Right lobe of liver (tissue), 4 donors: ENCODE results near the gene COPB1.

Source experiments
- POLR2A ChIP-seq: fragments of 450-650 bp; IDR thresholded peaks from one replicate; pipeline ENCODE4 v1.6.1; 2017; ENCODE audit warnings: antibody characterized with exemption, mild to moderate bottlenecking
- TF ChIP-seq, protein P1 (sequence below), 4 donors: fragments of 200-600 bp in 3 of 4; fragments of 450-650 bp in 1 of 4; IDR thresholded peaks; one replicate each; pipeline versions ENCODE4 v1.5.1 to v1.8.0; 2016 to 2022; ENCODE audit warnings: antibody characterized with exemption in 4 of 4, mild to moderate bottlenecking in 2 of 4
- donor health status: DM: no; HTN: no; CAD: no.
- donor health status: DM: no; HTN: no; CAD: no.
- donor health status: DM: no; HTN: yes; CAD: no.

GRCh38 chr11:14529951-14530350 is 30.3 kb upstream of the COPB1 start:
- no peak for TF ChIP-seq POLR2A
- TF ChIP-seq, protein P1, sequence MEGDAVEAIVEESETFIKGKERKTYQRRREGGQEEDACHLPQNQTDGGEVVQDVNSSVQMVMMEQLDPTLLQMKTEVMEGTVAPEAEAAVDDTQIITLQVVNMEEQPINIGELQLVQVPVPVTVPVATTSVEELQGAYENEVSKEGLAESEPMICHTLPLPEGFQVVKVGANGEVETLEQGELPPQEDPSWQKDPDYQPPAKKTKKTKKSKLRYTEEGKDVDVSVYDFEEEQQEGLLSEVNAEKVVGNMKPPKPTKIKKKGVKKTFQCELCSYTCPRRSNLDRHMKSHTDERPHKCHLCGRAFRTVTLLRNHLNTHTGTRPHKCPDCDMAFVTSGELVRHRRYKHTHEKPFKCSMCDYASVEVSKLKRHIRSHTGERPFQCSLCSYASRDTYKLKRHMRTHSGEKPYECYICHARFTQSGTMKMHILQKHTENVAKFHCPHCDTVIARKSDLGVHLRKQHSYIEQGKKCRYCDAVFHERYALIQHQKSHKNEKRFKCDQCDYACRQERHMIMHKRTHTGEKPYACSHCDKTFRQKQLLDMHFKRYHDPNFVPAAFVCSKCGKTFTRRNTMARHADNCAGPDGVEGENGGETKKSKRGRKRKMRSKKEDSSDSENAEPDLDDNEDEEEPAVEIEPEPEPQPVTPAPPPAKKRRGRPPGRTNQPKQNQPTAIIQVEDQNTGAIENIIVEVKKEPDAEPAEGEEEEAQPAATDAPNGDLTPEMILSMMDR (IDR thresholded peaks at IDR 0.05), result no peak
